ENCODE measurements around the gene LBHD1.
"Not testable (repeated sequence)": the region's sequence is repeated elsewhere in the genome, so short reads cannot be mapped to it uniquely, and the experiment has no call there.

The LBHD1 gene

DNA sequence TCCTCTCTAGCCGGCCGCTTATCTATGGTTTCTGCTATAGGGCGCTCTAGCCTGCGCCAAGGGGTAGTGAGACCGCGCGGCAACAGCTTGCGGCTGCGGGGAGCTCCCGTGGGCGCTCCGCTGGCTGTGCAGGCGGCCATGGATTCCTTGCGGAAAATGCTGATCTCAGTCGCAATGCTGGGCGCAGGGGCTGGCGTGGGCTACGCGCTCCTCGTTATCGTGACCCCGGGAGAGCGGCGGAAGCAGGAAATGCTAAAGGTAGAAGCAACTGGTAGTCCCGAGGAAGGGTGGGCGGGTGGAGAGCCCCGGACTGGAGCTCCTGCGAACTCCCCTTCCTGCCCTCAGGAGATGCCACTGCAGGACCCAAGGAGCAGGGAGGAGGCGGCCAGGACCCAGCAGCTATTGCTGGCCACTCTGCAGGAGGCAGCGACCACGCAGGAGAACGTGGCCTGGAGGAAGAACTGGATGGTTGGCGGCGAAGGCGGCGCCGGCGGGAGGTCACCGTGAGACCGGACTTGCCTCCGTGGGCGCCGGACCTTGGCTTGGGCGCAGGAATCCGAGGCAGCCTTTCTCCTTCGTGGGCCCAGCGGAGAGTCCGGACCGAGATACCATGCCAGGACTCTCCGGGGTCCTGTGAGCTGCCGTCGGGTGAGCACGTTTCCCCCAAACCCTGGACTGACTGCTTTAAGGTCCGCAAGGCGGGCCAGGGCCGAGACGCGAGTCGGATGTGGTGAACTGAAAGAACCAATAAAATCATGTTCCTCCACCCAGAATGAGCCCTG, at the start of gene LBHD1, which contains the start of gene UQCC3:
TSS of gene LBHD1 (minus strand) at position 660 of the 782 bp plus-strand sequence. CDS start 2,236 bp downstream, outside the sequence.
TSS of gene UQCC3 (plus strand) at position 66 of the 782 bp plus-strand sequence. CDS start at position 139, 73 bp downstream.
- DNase-seq (ENCODE audit: low read depth) = peak; percentile 46

DNA sequence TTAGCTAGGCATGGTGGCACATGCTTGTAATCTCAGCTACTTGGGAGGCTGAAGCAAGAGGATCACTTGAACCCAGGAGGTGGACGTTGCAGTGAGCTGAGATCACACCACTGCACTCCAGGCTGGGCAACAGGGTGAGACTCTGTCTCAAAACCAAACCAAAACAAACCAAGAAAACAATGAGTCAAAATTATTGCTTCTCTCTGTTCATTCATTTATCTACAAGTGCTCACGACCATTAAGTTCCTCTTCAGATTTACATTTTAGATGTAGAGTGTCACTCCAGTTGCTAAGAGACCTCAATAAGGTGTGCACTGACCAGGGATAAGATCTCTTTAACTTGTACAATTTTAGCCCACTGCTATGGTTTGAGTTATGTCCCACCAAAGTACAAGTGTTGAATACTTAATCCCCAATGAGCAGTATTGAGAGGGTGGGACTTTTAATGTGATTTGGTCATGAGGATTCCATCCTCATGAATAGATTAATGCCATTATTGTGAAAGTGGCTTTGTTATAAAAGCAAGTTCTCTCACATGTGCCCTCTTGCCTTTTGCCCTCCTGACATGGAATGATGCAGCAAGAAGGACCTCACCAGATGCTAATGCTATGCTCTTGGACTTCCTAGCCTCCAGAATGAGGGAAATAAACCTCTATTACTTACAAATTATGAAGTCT, 47.4 kb upstream of the LBHD1 start:
- DNase-seq (ENCODE audit: low read depth) = no peak

DNA sequence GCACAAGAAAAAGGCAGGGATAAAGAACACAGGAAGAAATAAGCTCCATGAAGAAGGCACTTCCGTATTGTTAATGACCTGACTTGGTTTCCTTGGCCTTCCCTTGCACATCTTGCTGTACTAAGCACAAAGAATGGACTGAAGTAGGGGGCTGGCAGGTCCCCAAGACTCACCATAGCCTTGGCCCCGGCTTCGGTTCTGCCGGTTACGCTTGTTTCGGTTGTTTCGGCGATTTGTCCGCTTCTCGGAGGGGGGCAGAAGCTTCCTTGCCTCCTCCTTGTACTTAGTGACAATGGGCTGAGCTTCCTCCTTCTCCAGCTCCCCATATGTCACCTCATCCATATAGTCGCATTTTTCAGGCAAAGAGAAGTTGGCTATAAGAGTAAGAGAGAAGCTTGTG, 44.7 kb upstream of the LBHD1 start:
- DNase-seq (ENCODE audit: low read depth) = no peak

DNA sequence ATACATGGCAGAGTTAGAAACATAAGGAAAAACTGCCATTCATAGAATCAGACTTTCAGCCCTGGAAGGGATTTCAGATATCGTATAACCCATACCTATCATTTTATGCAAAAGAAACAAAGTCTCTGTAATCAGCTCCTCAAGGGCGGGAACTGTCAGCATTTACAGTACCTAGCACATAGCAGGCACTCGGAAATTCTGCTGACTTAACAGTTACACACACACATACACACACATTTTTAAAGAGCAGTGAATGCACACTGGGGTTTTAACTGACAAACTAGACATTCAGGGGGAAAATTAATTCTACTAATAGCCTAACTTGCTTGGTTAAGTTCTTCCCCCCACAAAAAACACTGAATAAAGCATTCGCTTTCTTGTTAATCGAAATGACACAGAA, 44.1 kb upstream of the LBHD1 start:
- DNase-seq (ENCODE audit: low read depth) = no peak

DNA sequence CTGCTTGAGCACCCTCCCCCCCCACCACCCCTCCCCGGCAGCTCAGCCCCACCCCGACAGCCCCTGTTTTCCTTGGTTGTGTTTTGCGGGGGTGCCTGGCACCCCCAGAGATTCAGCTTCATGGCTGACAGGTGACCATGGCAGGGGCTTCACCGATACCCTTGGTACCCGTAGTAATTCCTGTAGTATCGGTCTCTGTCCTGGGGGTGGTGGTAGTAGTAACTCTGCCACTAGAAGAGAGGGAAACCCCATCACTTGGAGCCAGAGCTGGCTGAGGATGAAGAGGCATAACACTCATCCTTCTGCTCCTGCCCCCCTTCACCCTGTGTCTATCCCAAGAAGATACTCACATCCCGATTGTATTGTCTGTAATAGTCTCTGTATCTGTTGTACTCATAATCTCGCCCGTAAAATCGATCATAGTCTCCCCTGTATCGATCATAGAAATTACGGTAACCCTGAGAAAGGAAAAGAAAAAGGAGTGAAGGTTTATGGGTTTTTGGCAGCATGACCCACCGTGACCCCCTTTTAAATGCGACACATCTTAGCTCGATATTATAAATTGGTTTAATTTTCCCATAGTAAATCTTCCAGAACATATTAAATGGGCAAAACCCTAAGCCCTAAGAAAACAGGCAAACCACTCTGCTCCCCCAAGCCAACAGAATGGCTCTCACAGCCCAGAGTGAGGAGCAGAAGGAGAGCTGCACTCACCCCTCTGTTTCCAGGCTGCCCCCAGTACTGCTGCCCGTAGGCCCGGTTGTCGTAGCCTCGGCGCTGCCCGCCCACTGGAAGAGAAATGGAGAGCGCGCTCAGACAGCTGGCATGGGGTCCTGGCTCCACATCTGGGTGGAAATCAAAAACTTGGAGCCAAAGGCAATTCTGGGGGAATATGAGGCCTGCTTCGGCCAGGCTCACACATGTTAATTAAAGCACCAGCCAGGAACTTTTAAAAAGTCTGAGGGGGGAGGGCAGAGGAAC, 43.4 kb upstream of the LBHD1 start:
- DNase-seq (ENCODE audit: low read depth) = no peak

DNA sequence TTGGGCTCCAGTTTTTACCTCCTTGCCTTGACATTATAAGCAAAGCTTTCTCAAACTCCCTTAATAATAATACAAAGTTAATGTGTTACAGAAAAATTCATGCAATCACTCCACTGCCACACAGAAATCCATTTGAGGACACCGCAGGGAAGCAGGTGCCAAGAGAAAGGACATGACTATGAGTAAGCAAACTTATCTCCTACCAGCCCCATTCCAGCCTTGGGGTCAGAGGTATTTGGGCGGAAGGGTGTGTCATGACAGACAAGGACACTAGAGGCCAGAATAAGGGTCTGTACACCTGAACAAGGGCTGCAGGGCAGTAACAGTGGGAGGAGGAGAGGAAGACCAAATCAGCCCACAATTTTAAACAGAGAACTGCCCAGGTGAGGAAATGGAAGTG, 41.3 kb upstream of the LBHD1 start:
- no peak for DNase-seq (ENCODE audit: low read depth)

DNA sequence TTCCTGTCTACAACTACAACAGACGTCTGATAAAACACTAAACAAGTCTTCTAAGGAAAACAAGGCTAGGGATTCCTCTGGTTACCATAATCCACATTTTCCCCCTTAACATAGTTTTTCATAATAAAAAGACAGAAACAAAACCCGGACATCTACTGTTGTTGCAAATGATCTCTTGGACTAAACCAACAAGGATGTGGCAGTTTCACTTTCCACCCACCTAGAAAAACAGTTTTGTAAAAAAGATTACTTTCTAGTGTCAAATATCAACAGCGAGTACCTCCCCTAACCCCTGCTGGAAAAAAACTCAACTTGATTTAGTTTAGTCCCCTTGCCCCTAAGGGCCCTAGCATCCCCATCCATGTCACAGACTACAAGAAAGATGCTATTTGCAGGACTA, 40.8 kb upstream of the LBHD1 start:
- DNase-seq (ENCODE audit: low read depth) = no peak

DNA sequence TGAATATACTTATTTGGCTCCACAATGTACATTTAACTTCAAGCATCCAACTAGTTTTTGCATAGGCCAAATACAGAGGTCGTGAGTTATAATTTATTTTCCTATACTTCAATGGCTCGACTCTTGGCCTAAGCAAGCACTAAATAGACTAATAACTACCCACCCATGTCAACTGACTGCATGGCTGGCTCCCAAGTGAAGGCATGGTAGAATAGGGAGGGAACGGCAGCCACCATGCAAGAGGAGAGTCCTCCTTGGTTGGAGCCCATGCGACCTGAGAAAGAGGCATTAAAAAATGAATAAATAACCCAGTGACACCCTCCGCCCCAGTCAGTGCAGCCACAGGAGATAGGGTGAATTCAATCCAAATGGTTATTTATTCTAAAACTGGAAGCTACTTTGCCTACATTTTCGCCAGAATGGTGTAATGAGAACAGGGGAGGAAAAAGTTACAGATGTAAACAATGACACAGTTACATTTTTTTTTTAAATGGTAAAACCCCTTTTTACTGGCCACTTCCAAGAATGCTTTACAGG, 40.3 kb upstream of the LBHD1 start:
- DNase-seq (ENCODE audit: low read depth) = no peak

DNA sequence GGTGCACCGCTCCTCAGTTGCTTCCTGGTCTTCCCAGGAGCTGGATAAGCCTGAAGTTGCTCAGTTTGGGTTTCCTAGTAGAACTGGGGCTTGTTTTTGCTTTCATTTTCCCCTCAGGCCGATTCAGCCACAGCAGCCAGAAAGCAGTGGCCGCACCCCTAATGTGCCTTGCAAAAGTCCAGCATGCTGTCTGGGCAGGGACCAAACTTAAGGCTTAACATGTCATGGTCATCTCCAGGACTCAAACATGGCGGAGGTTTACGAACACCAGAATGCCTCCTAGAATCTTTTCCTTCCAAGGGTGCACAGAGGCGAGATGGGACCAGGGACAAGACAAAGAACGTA, 37.9 kb upstream of the LBHD1 start:
- no peak for DNase-seq (ENCODE audit: low read depth)

DNA sequence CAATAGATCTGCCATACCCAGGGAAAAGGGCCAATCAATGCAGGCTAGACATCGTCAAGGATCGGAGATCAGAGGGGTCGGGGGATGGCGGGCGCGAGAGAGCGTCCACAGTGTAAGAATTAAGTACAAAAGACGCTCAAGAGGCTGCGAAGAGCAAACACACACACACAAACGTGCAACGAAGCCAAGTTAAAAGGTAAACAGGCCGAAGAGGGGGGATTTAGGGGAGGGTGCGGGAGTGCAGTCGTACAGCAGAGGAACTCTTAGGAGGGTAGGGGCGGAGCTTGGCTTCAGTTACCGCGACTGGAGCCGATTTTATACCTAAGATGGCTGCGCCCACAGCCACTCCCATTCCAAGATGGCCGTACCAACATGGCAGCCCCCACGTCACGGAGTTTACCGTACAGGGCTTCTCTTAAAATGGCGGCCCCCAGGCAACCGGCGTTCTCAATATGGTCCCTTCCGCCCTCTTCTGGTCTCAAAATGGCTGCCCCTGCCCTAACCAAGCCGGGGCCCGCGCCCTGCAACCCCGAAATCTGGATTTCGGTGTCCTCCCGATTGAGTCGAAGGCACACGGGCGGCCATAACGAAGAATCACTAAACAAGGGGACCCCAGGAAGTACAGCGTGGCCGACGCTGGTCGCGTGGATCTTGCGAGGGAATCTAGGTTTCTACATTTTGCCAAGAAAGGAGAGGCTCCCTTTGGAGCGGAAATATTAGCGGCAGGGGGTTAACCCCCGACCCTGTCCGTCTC, 37.4 kb upstream of the LBHD1 start:
- peak; percentile 93 for DNase-seq (ENCODE audit: low read depth)

DNA sequence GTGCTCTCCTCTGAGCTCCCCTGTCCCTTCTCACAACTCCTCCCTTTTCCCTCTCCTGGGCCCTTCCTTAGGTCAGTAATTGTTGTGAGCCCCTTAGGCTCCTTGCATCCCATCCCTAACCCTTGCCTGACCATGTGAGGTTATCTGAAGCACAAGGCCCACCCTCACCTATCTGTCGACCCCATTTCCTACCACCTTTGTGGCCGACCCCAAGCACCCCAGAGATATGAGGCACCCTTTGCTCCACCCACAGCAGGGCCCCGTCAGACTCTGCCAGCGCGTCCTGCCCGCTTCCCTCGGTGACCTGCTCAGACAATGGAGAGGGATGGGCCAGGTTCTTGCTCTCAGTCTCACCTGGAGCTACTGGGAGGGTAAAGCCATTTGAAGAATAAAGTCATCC, 36.7 kb upstream of the LBHD1 start:
- no peak for DNase-seq (ENCODE audit: low read depth)

DNA sequence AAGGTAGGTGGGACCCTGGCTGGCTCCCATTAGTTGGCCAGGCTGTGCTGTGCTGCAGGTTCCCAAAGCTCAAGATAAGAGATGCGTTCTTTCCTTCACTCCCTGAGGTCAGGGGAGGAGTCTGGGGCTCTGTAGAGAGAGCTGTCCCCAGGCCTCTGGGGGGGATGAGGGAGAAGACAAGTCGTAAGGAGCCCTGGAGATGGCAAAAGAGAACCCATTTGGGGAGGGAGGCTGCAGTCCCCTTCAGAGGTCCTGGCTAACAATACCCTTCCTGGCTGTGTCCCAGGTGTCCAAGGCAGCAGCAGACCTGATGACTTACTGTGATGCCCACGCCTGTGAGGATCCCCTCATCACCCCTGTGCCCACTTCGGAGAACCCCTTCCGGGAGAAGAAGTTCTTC, 36.3 kb upstream of the LBHD1 start:
- DNase-seq (ENCODE audit: low read depth) = no peak

DNA sequence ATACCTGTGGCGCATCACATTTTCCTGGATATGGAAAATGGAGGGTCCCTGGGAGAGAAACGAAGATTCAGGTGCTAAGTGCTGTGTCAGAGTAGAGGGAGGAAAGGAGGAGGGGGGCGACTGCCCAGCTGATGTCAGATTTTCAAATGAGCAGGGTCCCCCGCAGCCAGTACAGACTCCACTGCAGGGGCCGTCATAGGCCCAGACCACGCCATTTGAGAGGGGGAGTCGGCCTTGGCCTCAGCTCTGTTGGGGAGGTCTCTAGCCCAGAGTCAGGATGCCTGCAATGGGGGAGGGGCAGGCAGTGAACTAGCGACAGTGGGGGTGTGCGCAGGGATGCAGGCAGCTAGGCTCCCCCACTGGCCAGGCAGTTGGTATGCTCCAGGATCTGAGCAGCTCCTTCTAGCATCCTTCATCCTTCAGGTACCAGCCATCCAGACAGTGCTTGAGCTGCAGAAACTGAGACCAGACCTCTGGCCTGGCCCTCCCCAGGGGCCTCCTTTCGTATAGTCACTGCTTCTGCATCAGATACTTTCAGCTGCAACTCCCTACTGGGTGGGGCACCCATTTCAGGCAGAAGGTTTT, 35.3 kb upstream of the LBHD1 start, which contains the start of the genes BSCL2 and GNG3:
TSS of gene BSCL2 (minus strand) at position 148 of the 585 bp plus-strand sequence. CDS start 229 bp downstream, outside the sequence.
TSS of gene GNG3 (plus strand) at position 400 of the 585 bp plus-strand sequence. CDS start 620 bp downstream, outside the sequence.
- DNase-seq (ENCODE audit: low read depth) = no peak

DNA sequence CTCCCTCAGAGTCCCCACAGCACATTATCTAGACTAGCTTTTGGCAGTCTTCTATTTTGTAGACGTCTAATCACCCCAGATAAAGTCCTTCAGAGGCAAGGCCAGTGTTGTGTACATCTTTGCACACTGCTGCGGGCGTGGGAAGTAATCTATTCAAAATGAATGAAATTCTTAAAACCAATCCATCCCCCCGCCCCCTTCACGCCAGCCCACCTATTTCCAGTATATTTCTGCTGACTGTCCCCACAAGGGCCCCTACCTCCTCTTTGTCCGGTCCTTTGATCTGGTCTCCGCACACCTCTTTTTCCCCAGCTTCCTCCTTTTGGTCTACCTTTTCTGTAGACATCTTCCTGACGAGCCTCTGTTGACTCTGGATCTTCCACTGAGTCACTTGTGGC, 34.8 kb upstream of the LBHD1 start:
- no peak for DNase-seq (ENCODE audit: low read depth)

DNA sequence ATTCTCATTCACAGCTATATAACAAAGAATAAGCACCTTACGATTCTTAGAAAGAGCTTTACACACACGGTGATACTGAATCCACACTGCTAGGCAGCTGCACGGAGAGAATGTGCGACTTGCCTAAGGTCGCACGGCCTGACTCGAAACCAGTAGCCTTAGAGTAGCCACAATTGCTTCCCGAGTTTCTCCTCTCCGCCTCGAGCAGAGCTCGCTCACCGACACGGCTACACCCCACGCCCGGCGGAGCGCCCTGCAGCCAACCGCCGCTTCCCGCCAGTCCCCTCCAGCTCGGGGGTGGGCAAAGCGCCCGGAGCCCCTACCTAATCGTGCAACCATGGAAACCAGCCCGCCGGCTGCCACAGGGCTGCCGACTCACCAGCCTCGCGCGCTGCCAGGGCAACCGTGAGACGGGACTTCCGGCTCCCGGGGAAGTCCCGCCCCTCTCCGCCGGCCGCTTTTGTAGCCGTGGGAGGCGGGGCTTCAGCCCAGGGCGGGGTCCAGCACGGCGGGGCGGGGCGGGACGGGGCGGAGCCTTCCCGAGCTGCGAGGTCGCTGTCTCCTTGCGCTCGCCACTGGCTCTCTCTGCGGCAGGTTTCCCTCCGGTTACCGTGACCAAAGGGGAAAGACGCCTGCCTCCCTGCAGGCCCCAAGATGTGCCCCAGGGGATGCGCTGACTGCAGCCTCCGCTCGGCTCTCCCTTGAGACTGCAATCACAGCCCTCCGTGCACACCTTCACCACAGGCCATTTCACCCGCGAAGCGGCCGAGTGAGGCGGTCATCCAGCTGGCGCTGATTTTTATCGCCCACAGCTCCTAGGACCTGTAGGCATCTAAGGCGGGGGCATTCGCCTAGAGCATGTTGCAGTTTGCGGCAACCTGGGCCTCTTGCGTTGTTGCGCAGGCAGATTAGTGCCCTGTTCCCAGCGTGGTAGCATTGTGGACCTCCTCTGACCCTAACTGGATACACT, 34.1 kb upstream of the LBHD1 start:
- peak; percentile 88 for DNase-seq (ENCODE audit: low read depth)

DNA sequence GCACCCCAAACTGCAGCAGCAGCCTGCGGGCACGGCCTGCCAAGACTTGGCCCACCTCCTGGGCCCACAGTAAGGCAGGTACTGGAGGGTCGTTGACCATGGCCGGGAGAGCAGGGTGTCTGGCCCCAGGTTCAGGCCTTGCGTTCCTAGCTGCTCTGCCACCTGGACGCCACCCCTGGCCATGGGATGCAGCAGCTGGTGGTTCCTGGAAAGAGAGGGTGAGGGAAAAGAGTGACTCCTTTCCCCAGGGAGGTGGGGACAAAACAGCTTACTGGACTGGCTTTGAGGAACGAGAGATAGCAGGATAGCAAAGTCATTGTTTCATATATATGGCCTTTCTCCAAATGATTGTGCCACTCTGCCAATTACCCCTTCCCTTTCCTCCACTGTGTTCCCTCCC, 33.3 kb upstream of the LBHD1 start:
- no peak for DNase-seq (ENCODE audit: low read depth)

DNA sequence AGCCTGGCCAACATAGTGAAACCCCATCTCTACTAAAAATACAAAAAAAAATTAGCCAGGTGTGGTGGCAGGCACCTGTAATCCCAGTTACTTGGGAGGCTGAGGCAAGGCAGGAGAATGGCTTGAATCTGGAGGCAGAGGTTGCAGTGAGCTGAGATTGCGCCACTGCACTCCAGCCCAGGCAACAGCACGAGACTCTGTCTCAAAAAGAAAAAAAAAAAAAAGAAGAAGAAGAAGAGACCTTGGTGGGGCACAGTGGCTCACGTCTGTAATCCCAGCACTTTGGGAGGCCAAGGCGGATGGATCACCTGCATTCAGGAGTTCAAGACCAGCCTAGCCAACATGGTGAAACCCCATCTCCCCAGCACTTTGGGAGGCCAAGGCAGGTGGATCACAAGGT, 31.9 kb upstream of the LBHD1 start:
- not testable (repeated sequence) for DNase-seq (ENCODE audit: low read depth)

DNA sequence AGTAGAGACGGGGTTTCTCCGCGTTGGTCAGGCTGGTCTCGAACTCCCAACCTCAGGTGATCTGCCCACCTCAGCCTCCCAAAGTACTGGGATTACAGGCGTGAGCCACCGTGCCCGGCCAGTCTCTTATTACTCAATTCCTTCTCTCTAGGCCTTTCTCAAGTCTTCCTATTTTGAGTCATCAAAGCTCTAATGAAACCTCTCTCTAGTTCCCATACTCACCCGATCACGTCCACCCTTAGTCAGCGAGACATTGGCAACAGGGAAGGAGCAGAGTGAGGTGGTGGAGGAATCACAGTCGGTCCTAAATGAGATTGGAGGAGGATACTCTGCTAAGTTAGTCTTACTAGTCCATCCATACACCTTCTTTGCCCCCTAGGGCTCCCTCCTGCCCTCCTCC, 30.2 kb upstream of the LBHD1 start:
- no peak for DNase-seq (ENCODE audit: low read depth)

DNA sequence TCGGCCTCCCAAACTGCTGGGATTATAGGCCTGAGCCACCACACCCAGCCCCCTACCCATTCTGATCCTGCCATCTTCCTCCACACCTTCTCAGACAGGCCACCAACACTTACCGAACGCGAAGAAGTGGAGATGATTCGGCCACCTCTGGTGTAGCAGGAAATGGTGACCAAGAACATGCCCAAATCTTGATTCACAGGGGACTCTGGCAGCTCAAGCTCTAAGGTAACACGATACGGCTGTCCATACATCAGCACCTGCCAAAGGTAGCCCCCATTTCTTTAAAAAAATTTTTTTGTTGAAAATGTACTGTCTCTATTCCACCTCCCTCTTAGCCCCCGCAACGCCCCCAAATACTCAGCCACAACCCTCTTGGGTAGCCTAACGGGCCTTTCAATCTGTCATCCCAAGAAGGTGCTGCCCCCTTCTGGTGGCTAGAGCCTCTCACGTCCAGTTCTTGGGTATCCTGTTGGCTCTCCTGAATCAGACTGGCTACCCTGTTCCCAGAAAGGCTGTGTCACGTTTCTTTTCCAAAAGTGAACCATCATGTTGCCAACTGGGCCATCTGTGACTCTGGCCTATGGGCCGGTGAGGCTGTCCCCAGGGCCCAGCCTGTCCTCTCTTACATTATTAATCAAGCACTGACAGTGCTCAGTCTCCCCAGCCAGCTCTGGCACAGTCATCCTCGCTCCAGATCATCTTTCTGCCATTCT, 22.5 kb upstream of the LBHD1 start:
- peak; percentile 69 for DNase-seq (ENCODE audit: low read depth)
